Inflammatory macrophage treated with lipopolysaccharide for 1 hour (primary cell): ENCODE data around the gene LCE1F.

Experiments used
- DNase-seq, 2 donors: peaks; one replicate each; pipeline ENCODE4 v3.0.0-alpha.2; 2020 to 2022

The LCE1F gene

GRCh38 chr1:152774875-152775274, at the start of gene LCE1F:
Gene LCE1F, plus strand, starts transcription at chr1:152775140. Its CDS starts 1,232 bp downstream, at chr1:152776372.
- no peak for DNase-seq

- DNase-seq, result no peak
These were observed 49.7 kb upstream of the LCE1F start for GRCh38 chr1:152725261-152725660.

GRCh38 chr1:152728986-152729385, 46.0 kb upstream of the LCE1F start:
- DNase-seq, result no peak

- DNase-seq, result no peak
These were observed 39.3 kb upstream of the LCE1F start for GRCh38 chr1:152735648-152736047.

- no peak for DNase-seq
These were observed 36.9 kb upstream of the LCE1F start for GRCh38 chr1:152737997-152738396.

GRCh38 chr1:152739841-152740240, 35.1 kb upstream of the LCE1F start:
- DNase-seq, result no peak

- no peak for DNase-seq
These were observed 33.3 kb upstream of the LCE1F start for GRCh38 chr1:152741656-152742055.

- DNase-seq, result no peak
These were observed 31.4 kb upstream of the LCE1F start for GRCh38 chr1:152743371-152744145.

GRCh38 chr1:152745289-152745704, 29.6 kb upstream of the LCE1F start:
- DNase-seq, result peak in 1 of 2 donors; percentile 2

- DNase-seq, result no peak
These were observed 29.0 kb upstream of the LCE1F start for GRCh38 chr1:152745765-152746444.

- DNase-seq, result no peak
These were observed 27.1 kb upstream of the LCE1F start for GRCh38 chr1:152747831-152748230.

- DNase-seq, result no peak
These were observed 22.7 kb upstream of the LCE1F start for GRCh38 chr1:152752225-152752624.

- no peak for DNase-seq
These were observed 21.4 kb upstream of the LCE1F start for GRCh38 chr1:152753586-152753985.

- no peak for DNase-seq
These were observed 18.1 kb upstream of the LCE1F start for GRCh38 chr1:152756872-152757271.

- no peak for DNase-seq
These were observed 17.2 kb upstream of the LCE1F start, which contains the start of gene KPRP for GRCh38 chr1:152757747-152758146. Gene KPRP, plus strand, starts transcription at chr1:152758025. Its CDS starts 1,564 bp downstream, at chr1:152759589.

GRCh38 chr1:152758636-152759035, 16.3 kb upstream of the LCE1F start:
- DNase-seq, result no peak

- no peak for DNase-seq
These were observed 15.3 kb upstream of the LCE1F start for GRCh38 chr1:152759453-152760173.

- no peak for DNase-seq
These were observed 14.3 kb upstream of the LCE1F start for GRCh38 chr1:152760551-152761190.

GRCh38 chr1:152761609-152762213, 13.2 kb upstream of the LCE1F start:
- DNase-seq, result no peak

GRCh38 chr1:152768847-152769533, 6.0 kb upstream of the LCE1F start:
- DNase-seq, result no peak

- no peak for DNase-seq
These were observed 4.5 kb upstream of the LCE1F start for GRCh38 chr1:152770411-152770810.

GRCh38 chr1:152776361-152776760, 1.4 kb downstream of the LCE1F start:
- no peak for DNase-seq
